GM12872 (cell line): ENCODE data around the gene TMPRSS4.

Source experiments
- TF ChIP-seq, protein P1 (sequence below): IDR thresholded peaks from 3 replicates; pipeline ENCODE4 v1.5.1; 2011; ENCODE audit warnings: low read depth, mild to moderate bottlenecking, low read length, moderate library complexity; ENCODE audit not compliant: insufficient read depth

TMPRSS4 gene

DNA sequence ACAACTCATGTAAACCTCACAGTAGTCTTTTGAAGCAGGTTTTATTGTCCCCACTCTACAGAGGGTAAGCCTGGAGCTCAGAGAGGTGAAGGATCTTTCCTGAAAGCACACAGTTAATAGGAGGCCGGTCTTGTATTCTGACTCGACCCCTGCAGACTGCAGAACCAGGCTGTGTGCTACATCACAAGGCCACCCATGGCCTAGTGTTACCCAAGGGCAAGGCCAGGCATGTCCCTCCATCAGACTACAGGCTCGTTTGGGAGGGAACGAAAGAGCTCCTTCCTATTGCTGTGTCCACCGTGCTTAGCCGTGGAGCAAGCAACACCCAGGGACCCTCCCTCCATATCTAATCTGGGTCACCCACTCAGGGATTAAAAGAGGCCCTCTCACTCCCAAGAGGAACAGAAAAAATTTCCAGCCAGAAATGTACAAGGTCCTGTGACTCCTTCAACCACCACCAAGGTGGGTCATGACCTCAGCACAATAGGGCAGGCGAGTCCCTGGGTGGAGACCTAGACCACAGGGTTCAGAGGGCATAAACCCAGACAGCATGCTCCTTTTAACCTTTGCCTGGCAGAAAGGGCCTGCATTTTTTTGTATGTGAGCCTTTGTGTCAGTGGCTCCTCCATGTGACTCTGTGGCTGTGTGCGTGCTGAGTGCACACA is 16.2 kb downstream of the TMPRSS4 start:
- TF ChIP-seq, protein P1, sequence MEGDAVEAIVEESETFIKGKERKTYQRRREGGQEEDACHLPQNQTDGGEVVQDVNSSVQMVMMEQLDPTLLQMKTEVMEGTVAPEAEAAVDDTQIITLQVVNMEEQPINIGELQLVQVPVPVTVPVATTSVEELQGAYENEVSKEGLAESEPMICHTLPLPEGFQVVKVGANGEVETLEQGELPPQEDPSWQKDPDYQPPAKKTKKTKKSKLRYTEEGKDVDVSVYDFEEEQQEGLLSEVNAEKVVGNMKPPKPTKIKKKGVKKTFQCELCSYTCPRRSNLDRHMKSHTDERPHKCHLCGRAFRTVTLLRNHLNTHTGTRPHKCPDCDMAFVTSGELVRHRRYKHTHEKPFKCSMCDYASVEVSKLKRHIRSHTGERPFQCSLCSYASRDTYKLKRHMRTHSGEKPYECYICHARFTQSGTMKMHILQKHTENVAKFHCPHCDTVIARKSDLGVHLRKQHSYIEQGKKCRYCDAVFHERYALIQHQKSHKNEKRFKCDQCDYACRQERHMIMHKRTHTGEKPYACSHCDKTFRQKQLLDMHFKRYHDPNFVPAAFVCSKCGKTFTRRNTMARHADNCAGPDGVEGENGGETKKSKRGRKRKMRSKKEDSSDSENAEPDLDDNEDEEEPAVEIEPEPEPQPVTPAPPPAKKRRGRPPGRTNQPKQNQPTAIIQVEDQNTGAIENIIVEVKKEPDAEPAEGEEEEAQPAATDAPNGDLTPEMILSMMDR = no peak

DNA sequence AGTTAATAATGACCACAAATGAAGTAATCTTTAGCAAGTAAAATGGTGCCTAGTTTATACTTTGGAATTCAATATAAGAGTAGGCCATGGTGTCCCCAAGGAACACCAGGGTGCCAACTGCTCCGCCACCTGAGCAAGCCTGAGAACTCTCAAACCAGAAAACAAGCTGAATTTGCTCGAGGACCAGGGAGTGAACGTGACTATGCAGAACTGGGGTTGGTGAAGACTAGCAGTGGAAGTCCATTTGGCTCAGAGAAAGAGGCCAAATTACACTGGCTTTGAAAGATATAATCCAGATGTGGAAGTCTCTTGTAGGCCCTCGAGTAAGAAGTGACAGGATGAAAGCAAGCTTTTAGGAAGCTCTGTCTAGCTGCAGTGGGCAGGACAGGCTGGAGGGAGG is 18.6 kb downstream of the TMPRSS4 start:
- TF ChIP-seq, protein P1 = no peak

DNA sequence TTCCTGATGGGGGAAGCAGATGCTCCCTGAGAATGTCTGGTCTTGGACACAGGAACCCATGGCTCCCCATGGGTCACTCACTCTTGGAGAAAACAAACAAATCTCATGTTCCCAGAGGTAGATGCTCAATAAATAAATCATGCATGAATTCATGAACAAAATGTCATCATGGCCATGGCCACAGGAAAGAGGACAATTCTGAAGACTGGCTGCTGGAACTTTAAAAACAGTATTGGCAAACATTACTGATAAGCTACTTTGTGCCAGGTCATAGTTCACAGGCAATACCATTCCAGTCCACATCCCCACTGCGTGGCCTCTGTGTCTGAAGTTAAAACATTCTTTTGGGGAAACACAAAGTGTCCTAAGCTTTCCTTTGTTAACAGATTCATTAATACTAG is 19.1 kb downstream of the TMPRSS4 start:
- TF ChIP-seq, protein P1 = no peak

DNA sequence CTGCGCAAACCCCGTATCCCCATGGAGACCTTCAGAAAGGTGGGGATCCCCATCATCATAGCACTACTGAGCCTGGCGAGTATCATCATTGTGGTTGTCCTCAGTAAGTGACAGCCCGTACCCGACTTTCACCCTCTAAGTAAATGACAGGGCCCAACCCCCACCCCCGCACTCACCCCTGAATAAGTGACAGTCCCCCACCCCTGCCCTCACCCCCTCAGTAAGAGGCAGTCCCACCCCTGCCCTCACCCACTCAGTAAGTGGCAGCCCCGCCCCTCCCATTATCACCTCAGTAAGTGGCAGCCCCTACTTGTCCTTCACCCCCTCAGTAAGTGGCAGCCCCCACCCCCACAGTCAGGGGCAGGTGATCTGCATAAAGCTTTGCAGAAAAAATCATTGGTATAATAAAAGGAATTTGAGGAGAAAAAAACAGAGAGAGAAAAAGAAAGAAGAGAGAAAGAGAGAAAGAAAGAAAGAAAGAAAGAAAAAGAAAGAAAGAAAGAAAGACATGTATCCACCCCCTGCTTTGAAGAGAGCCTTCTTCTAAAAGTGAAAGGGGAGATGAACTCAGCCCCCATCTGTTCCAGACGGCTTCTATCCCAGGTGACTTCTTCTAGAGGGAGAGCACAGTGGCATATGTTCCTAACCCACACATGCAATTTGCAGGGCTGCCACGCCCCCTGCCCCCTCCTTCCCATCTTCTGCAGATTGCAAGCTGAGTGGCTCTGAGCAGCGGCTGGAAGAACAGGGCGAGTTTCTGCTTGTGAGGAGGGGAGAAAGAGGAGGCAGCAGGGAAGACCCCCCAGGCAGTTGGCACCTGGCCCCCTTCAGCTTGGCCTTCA is 22.3 kb downstream of the TMPRSS4 start:
- TF ChIP-seq, protein P1 = no peak

DNA sequence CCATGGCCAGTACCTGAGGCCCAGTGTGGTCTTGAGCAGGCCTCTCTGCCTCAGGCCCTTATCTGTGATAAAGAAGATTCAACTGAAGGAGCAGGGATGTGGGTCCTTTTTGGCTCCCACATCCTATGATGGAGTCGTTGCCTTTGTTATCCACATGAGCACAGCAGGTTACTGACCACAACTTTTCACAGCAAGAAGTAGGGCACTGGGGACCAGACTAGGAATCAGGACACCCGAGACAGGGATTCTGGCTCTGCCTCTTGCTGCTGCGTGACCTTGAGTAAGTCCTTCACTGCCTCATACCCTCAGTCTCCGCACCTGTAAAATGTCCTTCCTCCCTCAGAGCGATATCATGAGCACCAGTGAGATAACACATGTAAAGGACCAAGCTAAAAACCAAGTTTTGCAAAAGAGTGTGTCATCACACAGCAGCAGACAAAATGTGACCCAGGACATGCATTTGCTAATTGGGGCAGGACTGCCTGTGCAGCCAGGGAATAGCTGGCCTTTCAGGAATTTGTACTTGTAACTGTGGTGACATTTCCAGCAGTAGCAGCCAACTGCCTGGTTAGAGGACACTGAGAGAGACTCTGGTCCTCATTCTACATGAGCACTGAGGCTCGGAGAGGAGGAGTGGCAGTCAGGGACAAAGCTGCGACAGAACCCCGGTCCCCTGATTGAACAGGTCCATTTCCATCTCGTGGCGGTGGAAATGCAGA is 23.1 kb downstream of the TMPRSS4 start:
- TF ChIP-seq, protein P1 = no peak

DNA sequence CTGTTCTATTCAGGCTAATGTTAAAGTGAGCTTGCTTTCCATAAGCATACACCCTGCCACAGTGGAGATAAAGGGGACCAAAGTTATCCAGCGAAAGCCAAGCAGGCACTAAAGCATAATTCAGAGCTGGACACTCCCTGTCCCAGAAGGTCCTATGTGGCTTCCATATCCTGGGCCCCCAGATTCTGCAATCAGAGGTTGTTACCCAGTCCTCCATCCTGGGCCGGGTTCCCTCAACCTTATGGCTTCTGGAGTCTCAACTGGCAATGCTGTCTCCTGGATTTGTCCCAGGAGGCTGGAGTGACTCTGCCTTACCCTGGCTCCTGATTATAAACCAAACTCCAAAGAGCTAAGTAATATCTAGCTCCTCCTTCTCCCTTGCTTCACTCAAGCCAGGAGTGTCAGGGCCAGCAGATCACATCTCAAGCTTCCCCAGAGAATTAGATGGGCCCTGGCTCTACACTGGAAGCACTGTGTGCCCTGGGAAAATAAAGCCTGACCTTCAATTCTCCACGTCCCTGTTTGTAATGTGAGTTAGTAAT is 23.9 kb downstream of the TMPRSS4 start:
- TF ChIP-seq, protein P1 = no peak

DNA sequence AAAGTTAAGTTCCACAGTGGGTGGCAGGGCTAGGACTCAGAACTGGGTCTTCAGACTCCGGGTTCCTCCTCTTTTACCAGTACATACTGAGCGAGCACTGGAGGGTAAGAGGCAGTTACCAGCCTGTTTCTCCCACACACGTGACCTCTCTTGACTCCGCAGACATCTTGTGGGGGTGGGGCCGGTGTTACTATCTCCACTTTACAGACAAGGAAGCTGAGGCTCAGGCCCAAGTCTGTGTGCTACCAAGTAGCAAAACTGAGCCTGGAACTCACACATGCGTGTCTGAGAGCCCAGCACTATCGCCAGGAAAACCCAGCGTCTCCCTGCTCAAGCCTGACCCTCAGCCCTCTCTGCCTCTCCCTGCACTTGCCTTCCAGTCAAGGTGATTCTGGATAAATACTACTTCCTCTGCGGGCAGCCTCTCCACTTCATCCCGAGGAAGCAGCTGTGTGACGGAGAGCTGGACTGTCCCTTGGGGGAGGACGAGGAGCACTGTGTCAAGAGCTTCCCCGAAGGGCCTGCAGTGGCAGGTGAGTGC is 25.9 kb downstream of the TMPRSS4 start:
- TF ChIP-seq, protein P1 = no peak
